ENCODE measurements around the gene LINC00305. TPM values are rescaled to one million over a fixed set of nuclear protein-coding genes. Genes with fewer than 3 reads are reported as not detected.

The LINC00305 gene
- total and polyA plus RNA-seq, 10 of the 15 experiments (the other 5 are each of a cell fraction or from before 2014, with no cell fraction given): 0.11 to 19.4 (median 0.26) TPM; not detected in 7

DNA sequence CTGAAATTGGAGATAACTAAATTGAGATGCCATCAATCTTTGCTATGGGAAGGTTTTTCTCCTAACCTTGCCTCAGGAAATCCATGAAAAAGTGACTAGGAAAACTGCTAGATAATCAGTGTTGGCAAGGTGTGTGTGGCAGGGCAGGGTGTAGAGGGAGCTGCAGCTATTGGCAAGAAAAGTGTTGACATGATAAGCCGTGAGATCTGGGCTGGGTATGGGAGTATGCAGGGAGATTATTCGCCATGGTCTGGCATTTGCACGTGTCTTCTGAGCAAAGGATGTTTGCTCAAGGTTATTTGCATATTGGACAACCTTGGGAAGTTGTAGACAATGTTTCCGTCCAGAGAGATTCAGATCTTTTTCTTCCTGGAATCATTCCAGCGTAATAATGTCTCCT, 104.3 kb downstream of the LINC00305 start:
- Histone ChIP-seq H3K27me3 (replicated peaks in 1 of 2; ENCODE audit: control insufficient read depth in 2 of 2, insufficient read depth in 2 of 2, low read length in 1 of 2) (no peaks in the 10 kb centered on the region), H3K27ac (ENCODE audit: control insufficient read depth, insufficient read depth) (no peak overlapping the region), H3K4me3 (no peak overlapping the region), H2AFZ (ENCODE audit: control insufficient read depth, low read depth, low read length) (no peak overlapping the region), H3K79me2 (ENCODE audit: control insufficient read depth, insufficient read depth, low read length) (no peaks in the 10 kb centered on the region), H3K4me2 (ENCODE audit: control insufficient read depth, insufficient read depth) (no peak overlapping the region), H3K9me3 (replicated peaks; ENCODE audit: control insufficient read depth, insufficient read depth, low read length) (no peaks in the 10 kb centered on the region; the same call in 2 of the 3 replicates), H3K4me1 (ENCODE audit: control insufficient read depth, insufficient read depth, low read length) (no peaks in the 10 kb centered on the region), H3K9ac (ENCODE audit: control insufficient read depth, insufficient read depth, low read length) (no peak overlapping the region), H3K36me3 (ENCODE audit: control insufficient read depth in 2 of 2, insufficient read depth in 2 of 2, low read length in 1 of 2) (no peaks in the 10 kb centered on the region), H4K20me1 (ENCODE audit: control insufficient read depth, insufficient read depth) (no peaks in the 10 kb centered on the region)
- ChIA-PET CTCF (interaction anchor here (0.7 to 1.3 kb wide), 4 partner anchors 10 to 365 kb away, joined by 3 to 5 read pairs (median 3); no protein-coding TSS in a partner anchor), RAD21 (ENCODE audit: unreplicated experiment) (no interaction called here), POLR2A (no interaction called here), SMC1A (ENCODE audit: uncharacterized antibody, unreplicated experiment) (interaction anchor here (0.6 to 1.4 kb wide), 2 partner anchors 8 to 283 kb away, joined by 3 to 5 read pairs; no protein-coding TSS in a partner anchor)
- ATAC-seq: no peak
- intact Hi-C loops (cut with micrococcal nuclease; ENCODE audit: unreplicated experiment): no loop called here
- no peak for FAIRE-seq
- DNase-seq (ENCODE audit: low read depth, low spot score): no peak
- WGBS (ENCODE audit: insufficient coverage, insufficient replicate concordance, low lambda C conversion rate, missing lambda C conversion rate): 26% methylated on average over 5 of the region's 5 CpGs
- in situ Hi-C loops (cut with MboI): loop anchor here (25.0 kb wide), 1 partner anchor 1043 kb away; no protein-coding TSS in a partner anchor
- TF ChIP-seq CBFB (IDR thresholded peaks at IDR 0.05; ENCODE audit: low read depth) (no peak), MTA3 (IDR thresholded peaks at IDR 0.05; ENCODE audit: borderline replicate concordance, low read length) (no peak), ESRRA (IDR thresholded peaks at IDR 0.05; ENCODE audit: low read length) (no peak), HDAC2 (IDR thresholded peaks at IDR 0.05) (no peak), PRDM15 (CRISPR knock-in tag; IDR thresholded peaks at IDR 0.05) (no peak)
- no TSS peak for BruUV-seq (replicated peaks)

Data from GM12878 (cell line).